Neural crest cell (in vitro differentiated cells): ENCODE measurements around the gene GNAO1. TPM values are rescaled to one million over a fixed set of nuclear protein-coding genes. Genes with fewer than 3 reads are reported as not detected.

Experiments used
- DNase-seq: peaks from one replicate; pipeline ENCODE4 v3.0.0; 2021; ENCODE audit warnings: low read depth, mixed read lengths, low spot score
- H3K27ac Mint-ChIP-seq: one replicate; pipeline ENCODE4 v1.8.0; 2021; ENCODE audit warnings: mild to moderate bottlenecking, mixed read lengths; ENCODE audit not compliant: unreplicated experiment
- H3K27me3 Mint-ChIP-seq: 2 replicates; pipeline ENCODE4 v1.8.0; 2021; ENCODE audit warnings: low read depth, mild to moderate bottlenecking, mixed read lengths
- H3K36me3 Mint-ChIP-seq: 2 replicates; pipeline ENCODE4 v1.8.0; 2021; ENCODE audit warnings: low read depth, mild to moderate bottlenecking, mixed read lengths
- H3K4me1 Mint-ChIP-seq: 2 replicates; pipeline ENCODE4 v1.8.0; 2021; ENCODE audit warnings: mixed read lengths
- H3K4me3 Mint-ChIP-seq: one replicate; pipeline ENCODE4 v1.8.0; 2021; ENCODE audit warnings: mild to moderate bottlenecking, mixed read lengths
- H3K9me3 Mint-ChIP-seq: 2 replicates; pipeline ENCODE4 v1.8.0; 2021; ENCODE audit warnings: mixed read lengths
- total RNA-seq: library from RNA; stranded (reverse); gene quantifications from 2 replicates; pipeline ENCODE4 v1.2.1, GENCODE V29; 2021
- TF ChIP-seq, protein P1 (sequence below): fragments of 200-600 bp; sonication (generic); conservative IDR thresholded peaks from 2 replicates; pipeline ENCODE4 v1.5.0; 2021; ENCODE audit warnings: antibody characterized with exemption, mild to moderate bottlenecking

Gene GNAO1
- total RNA-seq, 1 donor from 2014 or later: 22.2 TPM

DNA sequence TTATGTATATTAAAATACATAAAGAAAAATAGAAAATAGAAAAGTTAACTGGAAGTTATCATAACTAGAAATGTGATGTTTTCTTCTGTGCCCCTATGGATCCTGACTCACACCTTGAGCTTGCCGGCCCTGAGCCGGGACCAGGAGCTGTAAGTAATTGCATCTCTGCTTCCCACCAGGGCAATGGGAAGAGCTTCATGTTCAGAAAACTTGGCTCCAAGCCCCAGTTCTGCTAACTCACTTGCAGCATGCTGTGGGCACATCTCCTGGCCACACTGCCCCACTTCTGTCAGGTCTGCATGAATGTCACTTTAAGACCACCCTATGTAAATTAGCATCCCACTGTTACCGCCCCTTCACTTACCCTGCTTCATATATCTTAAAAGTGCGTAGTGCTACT is 37.2 kb downstream of the GNAO1 start:
- TF ChIP-seq, protein P1, sequence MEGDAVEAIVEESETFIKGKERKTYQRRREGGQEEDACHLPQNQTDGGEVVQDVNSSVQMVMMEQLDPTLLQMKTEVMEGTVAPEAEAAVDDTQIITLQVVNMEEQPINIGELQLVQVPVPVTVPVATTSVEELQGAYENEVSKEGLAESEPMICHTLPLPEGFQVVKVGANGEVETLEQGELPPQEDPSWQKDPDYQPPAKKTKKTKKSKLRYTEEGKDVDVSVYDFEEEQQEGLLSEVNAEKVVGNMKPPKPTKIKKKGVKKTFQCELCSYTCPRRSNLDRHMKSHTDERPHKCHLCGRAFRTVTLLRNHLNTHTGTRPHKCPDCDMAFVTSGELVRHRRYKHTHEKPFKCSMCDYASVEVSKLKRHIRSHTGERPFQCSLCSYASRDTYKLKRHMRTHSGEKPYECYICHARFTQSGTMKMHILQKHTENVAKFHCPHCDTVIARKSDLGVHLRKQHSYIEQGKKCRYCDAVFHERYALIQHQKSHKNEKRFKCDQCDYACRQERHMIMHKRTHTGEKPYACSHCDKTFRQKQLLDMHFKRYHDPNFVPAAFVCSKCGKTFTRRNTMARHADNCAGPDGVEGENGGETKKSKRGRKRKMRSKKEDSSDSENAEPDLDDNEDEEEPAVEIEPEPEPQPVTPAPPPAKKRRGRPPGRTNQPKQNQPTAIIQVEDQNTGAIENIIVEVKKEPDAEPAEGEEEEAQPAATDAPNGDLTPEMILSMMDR: no peak
- Mint-ChIP-seq H3K9me3 (no peaks in the 10 kb centered on the region), H3K36me3 (no peaks in the 10 kb centered on the region), H3K27ac (no peak overlapping the region), H3K4me1 (peaks cover 11% of the 10 kb centered on the region), H3K4me3 (no peak overlapping the region), H3K27me3 (peaks cover 7% of the 10 kb centered on the region)
- DNase-seq: no peak

DNA sequence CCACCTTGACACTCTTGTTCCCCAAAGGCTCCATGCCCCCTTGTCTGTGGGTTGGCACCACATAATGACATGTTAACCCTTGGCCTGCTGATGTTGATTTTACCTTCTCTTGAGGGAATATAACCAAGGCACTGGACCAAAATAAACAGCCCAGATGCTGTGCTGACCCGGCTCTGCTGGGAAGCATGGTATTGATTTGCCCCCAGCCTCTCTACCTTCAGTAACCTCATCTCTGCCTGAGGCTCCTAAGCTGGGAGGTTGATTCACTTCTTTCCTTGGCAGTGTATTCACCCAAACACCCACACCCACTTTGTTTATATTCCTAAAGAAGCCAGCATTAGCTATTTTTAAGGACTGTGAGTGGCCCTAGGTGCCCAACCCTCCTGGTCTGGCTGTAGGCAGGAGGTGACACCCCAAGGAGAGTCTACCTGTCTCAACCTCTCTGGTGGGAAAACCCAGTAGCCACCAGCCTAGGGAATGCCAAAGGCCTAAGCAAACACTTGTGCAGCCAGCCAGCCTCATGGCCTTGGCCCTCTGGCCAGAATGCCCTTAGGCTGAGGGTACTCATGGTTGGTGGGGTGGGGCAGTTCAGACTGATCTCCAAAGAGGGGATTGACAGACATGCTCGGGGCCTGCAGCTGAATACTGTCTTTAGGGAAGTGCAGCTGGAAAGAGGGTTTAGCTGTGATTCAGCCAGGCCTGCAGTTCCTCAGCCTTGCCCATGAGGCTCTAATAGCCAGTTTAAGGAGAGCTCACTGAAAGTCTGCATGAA is 42.7 kb downstream of the GNAO1 start:
- no peaks in the 10 kb centered on the region for H3K36me3 Mint-ChIP-seq
- no peaks in the 10 kb centered on the region for H3K27me3 Mint-ChIP-seq
- no peak overlapping the region for H3K4me3 Mint-ChIP-seq
- DNase-seq: no peak
- H3K27ac Mint-ChIP-seq: no peak overlapping the region
- H3K9me3 Mint-ChIP-seq: no peaks in the 10 kb centered on the region
- TF ChIP-seq, protein P1: no peak
- H3K4me1 Mint-ChIP-seq: peaks cover 11% of the 10 kb centered on the region

DNA sequence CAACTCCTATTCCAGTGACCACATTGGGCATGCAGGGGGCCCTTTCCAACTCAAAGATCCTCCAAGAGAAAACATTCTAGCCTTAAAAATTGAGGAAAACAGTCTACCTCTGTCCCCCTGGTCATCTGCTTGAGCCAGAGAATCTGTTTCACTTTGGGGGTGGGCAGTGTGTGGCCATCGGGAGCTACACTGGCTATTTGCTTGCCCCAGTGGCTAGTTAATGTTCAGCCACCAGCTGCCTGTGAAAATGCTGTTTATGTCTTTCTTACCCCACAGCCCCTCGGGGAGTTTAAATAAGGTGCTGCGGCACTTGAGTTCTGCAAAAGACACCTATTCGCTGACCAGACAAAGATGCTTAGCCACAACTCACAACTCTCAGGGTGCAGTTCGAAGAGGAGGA is 43.4 kb downstream of the GNAO1 start:
- Mint-ChIP-seq H3K36me3 (no peaks in the 10 kb centered on the region), H3K27ac (no peak overlapping the region), H3K4me1 (peaks cover 11% of the 10 kb centered on the region), H3K4me3 (no peak overlapping the region), H3K27me3 (no peaks in the 10 kb centered on the region), H3K9me3 (no peaks in the 10 kb centered on the region)
- DNase-seq: no peak
- TF ChIP-seq, protein P1: no peak

DNA sequence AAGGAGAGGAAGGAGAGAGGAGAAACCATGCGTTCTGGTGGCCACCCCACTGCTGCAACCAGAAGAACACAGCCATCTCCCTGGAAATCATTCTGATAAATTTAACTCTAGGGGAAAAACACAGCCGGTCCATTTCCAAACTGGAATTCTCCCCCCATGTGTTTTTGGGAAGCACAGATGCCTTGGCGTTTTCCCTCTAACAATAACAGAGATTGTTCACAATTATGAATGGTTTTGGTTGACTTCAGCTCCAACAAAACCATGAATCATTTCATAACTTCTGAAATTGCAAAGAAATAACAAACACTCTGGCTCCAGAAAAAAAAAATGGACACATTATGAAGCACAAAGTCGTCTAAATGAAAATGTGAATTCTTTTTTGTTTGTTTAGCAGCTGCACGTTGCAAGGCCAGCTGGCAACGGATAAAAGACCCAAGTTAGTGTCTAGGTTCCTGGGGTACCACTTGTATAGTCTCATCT is 46.2 kb downstream of the GNAO1 start:
- Mint-ChIP-seq H3K27ac (no peak overlapping the region), H3K4me3 (no peak overlapping the region), H3K4me1 (peaks cover 5% of the 10 kb centered on the region), H3K9me3 (peaks cover 2% of the 10 kb centered on the region), H3K36me3 (no peaks in the 10 kb centered on the region), H3K27me3 (no peaks in the 10 kb centered on the region)
- TF ChIP-seq, protein P1: no peak
- DNase-seq: no peak

DNA sequence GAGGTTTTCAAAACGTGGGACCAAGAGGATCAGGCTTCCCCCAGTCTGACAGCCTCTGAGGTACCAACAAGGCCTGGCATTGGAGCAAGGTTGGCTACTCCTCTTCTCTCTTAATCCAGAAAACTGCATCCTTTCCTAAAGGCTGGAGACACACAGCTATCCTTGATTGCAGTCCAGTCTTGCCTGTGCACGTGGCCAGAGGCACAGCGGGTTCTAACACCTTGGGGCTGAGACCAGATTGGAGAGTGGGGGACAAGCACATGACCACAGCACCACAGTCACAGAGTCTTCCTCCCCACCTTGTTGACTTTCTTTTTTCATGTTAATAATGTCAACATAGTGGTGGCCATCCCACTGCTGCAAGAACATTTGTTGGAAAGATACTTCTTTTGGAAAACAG is 46.9 kb downstream of the GNAO1 start:
- H3K27ac Mint-ChIP-seq: no peak overlapping the region

More for the DNA sequence above, 46.9 kb downstream of the GNAO1 start:
- Mint-ChIP-seq H3K36me3 (no peaks in the 10 kb centered on the region), H3K4me1 (no peaks in the 10 kb centered on the region), H3K27me3 (no peaks in the 10 kb centered on the region), H3K4me3 (no peak overlapping the region), H3K9me3 (peaks cover 2% of the 10 kb centered on the region)
- TF ChIP-seq, protein P1: no peak
- no peak for DNase-seq
